ENCODE results near the gene MACO1.

Gene MACO1

GRCh38 chr1:25433389-25434186 lies 2.9 kb downstream of the MACO1 start:
- no peak for TF ChIP-seq SIN3A (IDR thresholded peaks at IDR 0.05; ENCODE audit: borderline replicate concordance, insufficient read depth, low read length)
- TF ChIP-seq POLR2AphosphoS5 (IDR thresholded peaks at IDR 0.05; ENCODE audit: low read depth, low read length): no peak
- TF ChIP-seq FOXP2 (optimal IDR thresholded peaks at IDR 0.05; ENCODE audit: borderline replicate concordance, extremely low read depth, extremely low read length, insufficient read depth): no peak
- TF ChIP-seq REST (IDR thresholded peaks at IDR 0.05; ENCODE audit: insufficient read depth in 1 of 2, low read depth in 2 of 2, low read length in 2 of 2): no peak
- TF ChIP-seq TAF1 (IDR thresholded peaks at IDR 0.05; ENCODE audit: borderline replicate concordance, insufficient read depth, low read length): no peak

GRCh38 chr1:25435397-25436108 lies 4.9 kb downstream of the MACO1 start:
- TF ChIP-seq REST (IDR thresholded peaks at IDR 0.05; ENCODE audit: insufficient read depth in 1 of 2, low read depth in 2 of 2, low read length in 2 of 2) (no peak), SIN3A (IDR thresholded peaks at IDR 0.05; ENCODE audit: borderline replicate concordance, insufficient read depth, low read length) (no peak), TAF1 (IDR thresholded peaks at IDR 0.05; ENCODE audit: borderline replicate concordance, insufficient read depth, low read length) (no peak), POLR2AphosphoS5 (IDR thresholded peaks at IDR 0.05; ENCODE audit: low read depth, low read length) (no peak), FOXP2 (optimal IDR thresholded peaks at IDR 0.05; ENCODE audit: borderline replicate concordance, extremely low read depth, extremely low read length, insufficient read depth) (no peak)

GRCh38 chr1:25437672-25438071 lies 7.0 kb downstream of the MACO1 start:
- TF ChIP-seq FOXP2 (optimal IDR thresholded peaks at IDR 0.05; ENCODE audit: borderline replicate concordance, extremely low read depth, extremely low read length, insufficient read depth) (no peak), TAF1 (IDR thresholded peaks at IDR 0.05; ENCODE audit: borderline replicate concordance, insufficient read depth, low read length) (no peak), REST (IDR thresholded peaks at IDR 0.05; ENCODE audit: insufficient read depth in 1 of 2, low read depth in 2 of 2, low read length in 2 of 2) (no peak), POLR2AphosphoS5 (IDR thresholded peaks at IDR 0.05; ENCODE audit: low read depth, low read length) (no peak)

- no peak for TF ChIP-seq SIN3A (IDR thresholded peaks at IDR 0.05; ENCODE audit: borderline replicate concordance, insufficient read depth, low read length)
Measured at GRCh38 chr1:25439287-25439686, 8.6 kb downstream of the MACO1 start.

GRCh38 chr1:25442178-25442577 lies 11.5 kb downstream of the MACO1 start:
- TF ChIP-seq REST (IDR thresholded peaks at IDR 0.05; ENCODE audit: insufficient read depth in 1 of 2, low read depth in 2 of 2, low read length in 2 of 2) (no peak), POLR2AphosphoS5 (IDR thresholded peaks at IDR 0.05; ENCODE audit: low read depth, low read length) (no peak), SIN3A (IDR thresholded peaks at IDR 0.05; ENCODE audit: borderline replicate concordance, insufficient read depth, low read length) (no peak)

Data from PFSK-1 (cell line).